ENCODE results near the gene DESI1.
"Not testable (repeated sequence)": the region's sequence is repeated elsewhere in the genome, so short reads cannot be mapped to it uniquely, and the experiment has no call there.

The DESI1 gene

DNA sequence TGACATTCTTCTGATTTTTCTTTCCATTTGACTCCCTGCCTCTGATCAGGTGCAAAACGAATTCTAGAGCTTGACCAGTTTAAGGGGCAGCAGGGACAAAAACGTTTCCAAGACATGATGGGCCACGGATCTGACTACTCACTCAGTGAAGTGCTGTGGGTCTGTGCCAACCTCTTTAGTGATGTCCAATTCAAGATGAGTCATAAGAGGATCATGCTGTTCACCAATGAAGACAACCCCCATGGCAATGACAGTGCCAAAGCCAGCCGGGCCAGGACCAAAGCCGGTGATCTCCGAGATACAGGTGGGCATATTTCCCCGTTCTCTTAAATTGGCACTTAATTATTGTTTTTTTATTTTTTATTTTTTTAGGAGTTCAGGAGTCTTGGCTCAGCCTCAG, 15.6 kb upstream of the DESI1 start:
- DNase-seq (ENCODE audit: low read depth in 2 of 3, low spot score in 2 of 3), result no peak

DNA sequence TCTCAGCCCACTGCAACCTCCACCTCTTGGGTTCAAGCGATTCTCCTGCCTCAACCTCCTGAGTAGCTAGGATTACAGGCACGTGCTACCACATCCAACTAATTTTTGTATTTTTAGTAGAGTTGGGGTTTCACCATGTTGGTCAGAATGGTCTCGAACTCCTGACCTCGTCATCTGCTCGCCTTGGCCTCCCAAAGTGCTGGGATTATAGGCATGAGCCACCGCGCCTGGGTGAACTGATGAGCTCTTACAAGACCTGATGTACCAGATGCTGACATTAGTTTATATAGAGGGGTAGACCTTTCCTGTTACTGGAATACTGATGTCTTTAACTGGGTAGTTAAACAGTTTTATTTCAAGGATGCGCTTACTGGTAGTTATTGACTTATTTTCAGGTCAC, 13.8 kb upstream of the DESI1 start:
- not testable (repeated sequence) for DNase-seq (ENCODE audit: low read depth in 2 of 3, low spot score in 2 of 3)

- DNase-seq (ENCODE audit: low read depth in 2 of 3, low spot score in 2 of 3), result not testable (repeated sequence)
Observed at GRCh38 chr22:41631615-41632014, 10.8 kb upstream of the DESI1 start.

GRCh38 chr22:41631115-41631514, 10.3 kb upstream of the DESI1 start:
- not testable (repeated sequence) for DNase-seq (ENCODE audit: low read depth in 2 of 3, low spot score in 2 of 3)

DNA sequence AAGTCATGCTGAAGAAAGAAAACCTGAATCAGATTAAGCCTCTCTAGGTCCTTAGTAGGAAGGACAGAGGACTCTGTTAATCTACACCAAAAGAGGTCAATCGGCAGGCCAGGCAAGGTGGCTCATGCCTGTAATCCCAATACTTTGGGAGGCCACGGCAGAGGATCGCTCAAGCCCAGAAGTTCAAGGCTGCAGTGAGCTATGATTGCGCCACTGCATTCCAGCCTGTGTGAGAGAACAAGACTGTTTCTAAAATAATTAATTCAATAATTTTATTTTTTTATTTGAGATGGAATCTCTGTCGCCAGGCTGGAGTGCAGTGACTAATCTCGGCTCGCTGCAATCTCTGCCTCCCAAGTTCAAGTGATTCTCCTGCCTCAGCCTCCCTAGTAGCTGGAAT, 4.7 kb upstream of the DESI1 start:
- DNase-seq (ENCODE audit: low read depth in 2 of 3, low spot score in 2 of 3), result no peak

GRCh38 chr22:41621911-41622179, 1.0 kb upstream of the DESI1 start:
- DNase-seq (ENCODE audit: low read depth in 2 of 3, low spot score in 2 of 3), result no peak

DNA sequence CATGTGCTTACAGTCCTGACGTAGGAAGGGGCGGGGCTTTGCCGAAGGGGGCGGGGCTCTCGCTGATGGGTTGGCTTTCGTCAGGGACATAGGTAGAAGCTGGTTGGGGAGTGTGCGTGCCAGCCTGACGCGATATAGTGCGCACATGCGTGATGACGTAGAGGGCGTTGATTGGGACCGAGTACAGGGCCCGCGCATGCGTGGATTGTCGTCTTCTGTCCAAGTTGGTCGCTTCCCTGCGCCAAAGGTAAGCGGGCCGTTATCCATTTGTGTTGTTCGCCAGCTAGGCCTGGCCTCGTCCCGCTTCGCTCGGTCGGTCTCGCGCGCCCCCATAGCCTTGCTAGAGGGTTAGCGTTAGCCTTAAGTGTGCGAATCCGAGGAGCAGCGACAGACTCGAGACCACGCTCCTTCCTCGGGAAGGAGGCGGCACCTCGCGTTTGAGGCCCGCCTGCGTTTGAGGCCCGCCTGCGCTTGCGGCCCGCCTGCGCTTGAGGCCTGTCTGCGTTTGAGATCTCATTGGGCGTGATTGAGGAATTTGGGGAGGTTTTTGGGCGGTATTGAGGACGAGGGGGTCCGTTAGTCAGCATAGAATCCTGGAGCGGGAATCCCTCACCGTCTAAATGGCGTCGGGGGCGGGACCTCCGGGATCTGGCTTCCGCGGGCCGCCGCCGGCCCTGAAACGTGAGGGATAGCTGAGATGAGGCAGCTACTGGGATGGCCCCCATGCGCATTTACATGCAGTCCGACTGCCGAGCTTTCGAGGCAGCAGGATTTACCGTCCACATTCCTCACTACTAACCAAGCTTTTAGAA, 462 bp upstream of the DESI1 start, which contains the start of gene XRCC6:
XRCC6 (plus strand) TSS at position 197 of the 812 bp plus-strand sequence. CDS start 710 bp downstream, outside the sequence.
- peak; percentile 99 to 100 (median 100) for DNase-seq (ENCODE audit: low read depth in 2 of 3, low spot score in 2 of 3)

- peak; percentile 23 to 36 (median 23) for DNase-seq (ENCODE audit: low read depth in 2 of 3, low spot score in 2 of 3)
Observed at GRCh38 chr22:41619979-41620588, 759 bp downstream of the DESI1 start.

DNA sequence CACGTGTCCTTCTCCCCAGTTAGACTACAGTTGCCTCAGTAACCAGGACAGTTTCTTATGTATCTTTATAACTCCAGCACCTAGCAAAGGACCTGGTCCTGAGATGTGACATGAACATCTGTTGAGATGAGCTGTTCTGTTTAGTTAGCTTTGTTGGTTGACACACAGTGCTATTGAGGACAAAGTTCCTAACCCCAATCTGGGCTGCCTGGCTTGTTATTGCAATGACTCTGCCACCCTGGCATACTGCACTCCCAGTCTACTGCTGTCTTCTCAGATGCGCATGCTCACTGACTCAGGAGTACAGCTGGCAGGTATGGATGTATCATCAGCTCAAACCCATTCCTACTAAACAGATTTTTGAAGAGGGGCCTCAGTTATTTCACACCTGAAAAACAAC, 7.4 kb downstream of the DESI1 start:
- DNase-seq (ENCODE audit: low read depth in 2 of 3, low spot score in 2 of 3), result no peak

- no peak for DNase-seq (ENCODE audit: low read depth in 2 of 3, low spot score in 2 of 3)
Observed at GRCh38 chr22:41612603-41613306, 8.1 kb downstream of the DESI1 start.

GRCh38 chr22:41608386-41608785, 12.5 kb downstream of the DESI1 start:
- DNase-seq (ENCODE audit: low read depth in 2 of 3, low spot score in 2 of 3), result no peak

GRCh38 chr22:41603873-41604332, 16.9 kb downstream of the DESI1 start:
- DNase-seq (ENCODE audit: low read depth in 2 of 3, low spot score in 2 of 3), result peak in 2 of 3 experiments; percentile 30 to 45

DNA sequence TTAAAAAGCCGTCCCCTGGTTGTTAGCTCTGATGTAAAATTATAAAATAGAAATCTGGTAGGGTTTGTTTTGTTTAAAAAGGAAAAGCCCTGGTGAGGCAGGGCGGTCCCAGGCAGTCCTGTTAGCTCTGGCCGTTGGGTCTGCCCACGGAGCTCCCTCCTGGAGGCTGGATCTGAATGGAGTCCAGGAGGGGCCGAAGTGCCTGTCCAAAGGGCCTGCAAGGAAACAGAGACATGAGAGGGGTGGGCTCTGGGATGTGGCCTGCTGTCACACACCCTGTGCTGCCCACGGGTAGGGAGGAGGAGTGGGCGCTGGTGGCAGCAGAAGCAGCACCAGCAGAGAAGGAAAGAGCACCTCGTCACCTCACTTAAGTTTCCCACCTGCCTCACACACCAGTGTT, 19.9 kb downstream of the DESI1 start:
- DNase-seq (ENCODE audit: low read depth in 2 of 3, low spot score in 2 of 3), result no peak

DNA sequence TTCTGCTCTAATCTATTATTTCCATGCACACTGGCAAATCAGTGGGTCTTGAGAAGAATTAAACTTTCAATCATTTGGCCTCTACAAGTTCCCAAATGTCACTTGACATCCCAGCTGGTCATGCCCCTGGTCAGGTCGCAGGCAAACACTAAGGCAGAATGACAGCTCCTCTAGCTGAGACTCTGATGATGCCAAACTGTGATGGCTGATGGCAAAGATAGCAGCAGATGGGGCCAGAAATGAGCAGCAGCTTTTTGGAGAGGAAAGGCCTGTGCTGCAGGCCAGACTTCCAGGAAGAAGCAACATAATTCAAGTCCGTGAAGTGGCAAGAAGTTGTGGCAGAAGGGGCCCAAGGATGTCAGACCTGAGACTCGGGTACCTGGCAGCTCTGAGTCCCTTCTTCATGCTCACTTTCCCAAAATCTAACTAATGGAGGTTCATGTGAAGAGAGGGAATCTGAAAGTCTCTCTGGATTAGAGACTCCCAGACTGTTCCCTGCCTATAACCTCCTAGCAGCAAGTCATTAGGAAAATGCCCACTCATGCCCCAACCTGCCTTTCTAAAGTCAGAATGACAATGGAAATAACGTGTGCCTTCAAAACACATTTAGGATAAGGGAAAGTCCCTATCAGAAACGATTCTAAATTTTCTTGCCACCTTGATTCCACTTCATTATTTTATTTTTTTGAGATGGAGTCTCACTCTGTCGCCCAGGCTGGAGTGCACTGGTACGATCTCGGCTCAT, 21.8 kb downstream of the DESI1 start:
- no peak for DNase-seq (ENCODE audit: low read depth in 2 of 3, low spot score in 2 of 3)

- no peak for DNase-seq (ENCODE audit: low read depth in 2 of 3, low spot score in 2 of 3)
Observed at GRCh38 chr22:41598081-41598480, 22.8 kb downstream of the DESI1 start.

DNA sequence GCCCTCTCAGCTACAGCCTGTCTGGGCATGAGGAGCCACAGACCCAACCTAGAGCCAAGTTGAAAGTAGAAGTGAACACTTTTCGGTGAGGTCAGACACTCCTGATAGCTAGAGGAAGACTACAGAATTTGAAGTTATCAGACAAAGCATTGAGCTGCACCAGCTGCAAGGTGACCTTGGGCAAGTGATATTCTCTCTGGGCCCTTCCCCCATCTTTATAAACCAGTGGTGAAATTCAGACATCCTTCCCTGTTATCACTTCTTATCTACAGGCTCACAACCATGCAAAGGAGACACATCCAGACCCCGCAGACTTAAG, 23.2 kb downstream of the DESI1 start:
- no peak for DNase-seq (ENCODE audit: low read depth in 2 of 3, low spot score in 2 of 3)

GRCh38 chr22:41596776-41597634, 23.8 kb downstream of the DESI1 start:
- peak in 1 of 3 experiments; percentile 24 for DNase-seq (ENCODE audit: low read depth in 2 of 3, low spot score in 2 of 3)

DNA sequence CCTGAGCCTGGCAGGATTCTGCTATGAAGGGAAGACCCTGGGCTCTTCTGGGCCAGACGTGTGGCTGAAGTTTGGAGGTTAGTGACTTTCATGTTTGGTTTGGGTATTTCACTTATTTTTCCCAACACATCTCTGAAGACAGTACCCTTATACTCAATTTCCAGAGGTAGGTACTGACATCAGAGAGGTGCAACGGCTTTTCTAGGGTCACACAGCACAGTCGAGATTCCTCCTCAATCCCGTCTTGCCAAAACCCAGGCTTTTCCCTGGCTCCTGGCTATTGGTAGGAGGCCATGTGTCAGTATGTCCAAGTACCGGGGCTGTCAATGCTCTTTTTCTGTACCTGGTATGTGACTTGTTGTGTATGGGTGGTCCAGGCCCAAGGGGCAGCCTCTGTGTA, 25.1 kb downstream of the DESI1 start:
- DNase-seq (ENCODE audit: low read depth in 2 of 3, low spot score in 2 of 3), result no peak

DNA sequence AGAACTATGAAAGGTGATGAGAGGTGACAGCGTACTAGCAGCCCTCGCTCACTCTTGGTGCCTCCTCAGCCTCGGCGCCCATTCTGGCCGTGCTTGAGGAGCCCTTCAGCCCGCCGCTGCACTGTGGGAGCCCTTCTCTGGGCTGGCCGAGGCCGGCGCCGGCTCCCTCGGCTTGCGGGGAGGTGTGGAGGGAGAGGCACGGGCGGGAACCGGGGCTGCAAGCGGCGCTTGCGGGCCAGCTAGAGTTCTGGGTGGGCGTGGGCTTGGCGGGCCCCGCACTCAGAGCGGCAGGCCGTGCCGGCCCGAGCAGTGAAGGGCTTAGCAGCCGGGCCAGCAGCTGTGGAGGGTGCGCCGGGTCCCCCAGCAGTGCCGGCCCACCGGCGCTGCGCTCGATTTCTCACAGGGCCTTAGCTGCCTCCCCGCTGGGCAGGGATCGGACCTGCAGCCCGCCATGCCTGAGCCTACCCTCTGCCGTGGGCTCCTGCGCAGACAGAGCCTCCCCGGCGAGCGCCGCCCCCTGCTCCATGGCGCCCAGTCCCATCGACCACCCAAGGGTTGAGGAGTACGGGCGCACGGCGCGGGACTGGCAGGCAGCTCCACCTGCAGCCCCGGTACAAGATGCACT, 27.4 kb downstream of the DESI1 start:
- not testable (repeated sequence) for DNase-seq (ENCODE audit: low read depth in 2 of 3, low spot score in 2 of 3)

Data from activated CD8-positive, alpha-beta memory T cell treated with anti-CD3 and anti-CD28 coated beads for 48 hours (primary cell).